Cardiac atrium fibroblast (primary cell): ENCODE measurements around the gene ISOC2. TPM values are rescaled to one million over a fixed set of nuclear protein-coding genes. Genes with fewer than 3 reads are reported as not detected.

Experiments used
- total RNA-seq: library from RNA; depleted of rRNA; stranded (reverse); fragments of >200 nt; gene quantifications from 2 replicates; pipeline ENCODE4 v1.2.3, GENCODE V29; 2015

Gene ISOC2
- total RNA-seq: 94.4 and 116 TPM in 2 replicates

GRCh38 chr19:55461259-55461973 is at the start of gene ISOC2:
Gene ISOC2 (minus strand): TSS chr19:55461642. CDS start chr19:55456486, 5,156 bp downstream.

GRCh38 chr19:55487924-55488687 is 26.7 kb upstream of the ISOC2 start, which contains the start of gene SSC5D:
Gene SSC5D (plus strand): TSS chr19:55488436. CDS start chr19:55488590, 154 bp downstream.

GRCh38 chr19:55484593-55485438 is 23.4 kb upstream of the ISOC2 start, which contains the start of gene NAT14:
Gene NAT14 (plus strand): TSS chr19:55485188. CDS start chr19:55485709, 521 bp downstream.

GRCh38 chr19:55476100-55476775 is 14.8 kb upstream of the ISOC2 start, which contains the start of gene ZNF628:
Gene ZNF628 (plus strand): TSS chr19:55476617. CDS start chr19:55479911, 3,294 bp downstream.

GRCh38 chr19:55464662-55465054 is 3.2 kb upstream of the ISOC2 start, which contains the start of gene C19orf85:
Gene C19orf85 (minus strand): TSS chr19:55464751. CDS start chr19:55464554, 197 bp downstream.

GRCh38 chr19:55443045-55443823 is 18.2 kb downstream of the ISOC2 start, which contains the start of gene SHISA7:
Gene SHISA7 (minus strand): TSS chr19:55443300. CDS start chr19:55442863, 437 bp downstream.

GRCh38 chr19:55407550-55407799 is 54.0 kb downstream of the ISOC2 start, which contains the start of gene UBE2S:
Gene UBE2S (minus strand): TSS chr19:55407788. CDS start chr19:55407589, 199 bp downstream.

Other genes starting within 250 kb of the ISOC2 start
- 0.18 and 2.3 TPM in 2 replicates for gene TMEM86B, start 232.9 kb downstream of the ISOC2 start, total RNA-seq
- gene PPP6R1, start 202.6 kb downstream of the ISOC2 start, total RNA-seq: 29.1 and 42.4 TPM in 2 replicates
- gene HSPBP1, start 181.5 kb downstream of the ISOC2 start, total RNA-seq: 21.9 and 33.4 TPM in 2 replicates
- gene BRSK1, start 177.6 kb downstream of the ISOC2 start, total RNA-seq: 6.1 and 10.2 TPM in 2 replicates
- gene TMEM150B, start 136.3 kb downstream of the ISOC2 start, total RNA-seq: not detected in 2 replicates
- 2.2 and 12.2 TPM in 2 replicates for gene KMT5C, start 121.8 kb downstream of the ISOC2 start, total RNA-seq
- gene COX6B2, start 106.9 kb downstream of the ISOC2 start, total RNA-seq: not detected in 2 replicates
- gene GARIN5B, start 98.4 kb downstream of the ISOC2 start, total RNA-seq: not detected in 2 replicates
- gene IL11, start 91.2 kb downstream of the ISOC2 start, total RNA-seq: 1.6 and 2.9 TPM in 2 replicates
- not detected in 2 replicates for gene TMEM190, start 84.8 kb downstream of the ISOC2 start, total RNA-seq
- not detected in 2 replicates for gene TMEM238, start 77.3 kb downstream of the ISOC2 start, total RNA-seq
- gene RPL28, start 75.7 kb downstream of the ISOC2 start, total RNA-seq: 461 and 521 TPM in 2 replicates
- 40.5 and 48.0 TPM in 2 replicates for gene UBE2S, start 53.9 kb downstream of the ISOC2 start, total RNA-seq
- not detected in 2 replicates for gene SHISA7, start 18.3 kb downstream of the ISOC2 start, total RNA-seq
- not detected in 2 replicates for gene C19orf85, start 3.1 kb upstream of the ISOC2 start, total RNA-seq
- gene ZNF628, start 15.0 kb upstream of the ISOC2 start, total RNA-seq: 2.4 and 12.8 TPM in 2 replicates
- 10.7 and 13.0 TPM in 2 replicates for gene NAT14, start 23.5 kb upstream of the ISOC2 start, total RNA-seq
- 7.0 and 7.9 TPM in 2 replicates for gene SSC5D, start 26.8 kb upstream of the ISOC2 start, total RNA-seq
- gene SBK2, start 75.5 kb upstream of the ISOC2 start, total RNA-seq: not detected in 2 replicates
- gene SBK3, start 83.9 kb upstream of the ISOC2 start, total RNA-seq: not detected in 2 replicates
- gene ZNF579, start 119.2 kb upstream of the ISOC2 start, total RNA-seq: 4.5 and 6.5 TPM in 2 replicates
- 2.6 and 7.6 TPM in 2 replicates for gene FIZ1, start 137.9 kb upstream of the ISOC2 start, total RNA-seq
- 5.4 and 8.1 TPM in 2 replicates for gene ZNF524, start 138.6 kb upstream of the ISOC2 start, total RNA-seq
- gene ZNF865, start 144.0 kb upstream of the ISOC2 start, total RNA-seq: 2.9 and 5.8 TPM in 2 replicates
- gene ZNF784, start 162.9 kb upstream of the ISOC2 start, total RNA-seq: 2.9 and 6.1 TPM in 2 replicates
- gene ZNF580, start 179.4 kb upstream of the ISOC2 start, total RNA-seq: 10.0 and 22.4 TPM in 2 replicates
- 20.0 and 43.3 TPM in 2 replicates for gene ZNF581, start 182.0 kb upstream of the ISOC2 start, total RNA-seq
- 8.5 and 20.3 TPM in 2 replicates for gene CCDC106, start 186.6 kb upstream of the ISOC2 start, total RNA-seq
- gene U2AF2, start 193.4 kb upstream of the ISOC2 start, total RNA-seq: 88.6 and 122 TPM in 2 replicates
- 128 and 139 TPM in 2 replicates for gene EPN1, start 213.6 kb upstream of the ISOC2 start, total RNA-seq